CD4-positive, alpha-beta T cell treated with Interferon gamma for 1 hour (primary cell): ENCODE measurements around the gene STON2.
"Not testable (repeated sequence)": the region's sequence is repeated elsewhere in the genome, so short reads cannot be mapped to it uniquely, and the experiment has no call there.

Source experiments
- DNase-seq: peaks from one replicate; pipeline ENCODE4 v3.0.0-alpha.2; 2020

Gene STON2, protein sequence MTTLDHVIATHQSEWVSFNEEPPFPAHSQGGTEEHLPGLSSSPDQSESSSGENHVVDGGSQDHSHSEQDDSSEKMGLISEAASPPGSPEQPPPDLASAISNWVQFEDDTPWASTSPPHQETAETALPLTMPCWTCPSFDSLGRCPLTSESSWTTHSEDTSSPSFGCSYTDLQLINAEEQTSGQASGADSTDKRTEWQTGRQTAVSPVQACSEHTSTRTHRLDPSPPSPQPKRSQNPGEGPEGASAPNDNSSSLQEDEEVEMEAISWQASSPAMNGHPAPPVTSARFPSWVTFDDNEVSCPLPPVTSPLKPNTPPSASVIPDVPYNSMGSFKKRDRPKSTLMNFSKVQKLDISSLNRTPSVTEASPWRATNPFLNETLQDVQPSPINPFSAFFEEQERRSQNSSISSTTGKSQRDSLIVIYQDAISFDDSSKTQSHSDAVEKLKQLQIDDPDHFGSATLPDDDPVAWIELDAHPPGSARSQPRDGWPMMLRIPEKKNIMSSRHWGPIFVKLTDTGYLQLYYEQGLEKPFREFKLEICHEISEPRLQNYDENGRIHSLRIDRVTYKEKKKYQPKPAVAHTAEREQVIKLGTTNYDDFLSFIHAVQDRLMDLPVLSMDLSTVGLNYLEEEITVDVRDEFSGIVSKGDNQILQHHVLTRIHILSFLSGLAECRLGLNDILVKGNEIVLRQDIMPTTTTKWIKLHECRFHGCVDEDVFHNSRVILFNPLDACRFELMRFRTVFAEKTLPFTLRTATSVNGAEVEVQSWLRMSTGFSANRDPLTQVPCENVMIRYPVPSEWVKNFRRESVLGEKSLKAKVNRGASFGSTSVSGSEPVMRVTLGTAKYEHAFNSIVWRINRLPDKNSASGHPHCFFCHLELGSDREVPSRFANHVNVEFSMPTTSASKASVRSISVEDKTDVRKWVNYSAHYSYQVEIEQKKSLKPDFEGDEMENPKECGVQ

DNA sequence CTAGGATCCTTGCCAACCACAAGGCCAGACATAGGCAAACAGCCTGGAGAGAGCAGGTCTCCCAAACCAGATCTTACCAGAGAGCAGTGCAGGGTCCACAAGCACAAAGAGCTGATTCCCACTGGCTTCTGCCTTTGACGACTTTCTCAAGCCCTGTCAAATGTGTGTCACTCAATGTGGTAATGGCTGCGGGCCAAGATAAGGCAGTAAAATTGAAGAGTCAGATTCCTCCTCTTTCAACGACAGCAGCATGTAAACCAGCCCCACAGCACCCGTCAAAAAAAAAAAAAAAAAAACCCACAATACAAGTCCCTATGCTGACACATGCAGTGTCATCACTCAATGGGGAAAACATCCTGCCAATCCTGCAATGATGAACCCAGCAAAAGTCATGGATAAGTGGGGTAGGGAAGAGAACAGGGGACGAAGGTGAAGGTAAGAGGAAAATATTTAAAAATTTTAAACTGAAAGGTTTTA is at the start of gene STON2:
Gene STON2 (minus strand): TSS at position 123 of the 477 bp plus-strand sequence. CDS start 1,942 bp downstream, outside the sequence.
- DNase-seq, result peak; percentile 27

DNA sequence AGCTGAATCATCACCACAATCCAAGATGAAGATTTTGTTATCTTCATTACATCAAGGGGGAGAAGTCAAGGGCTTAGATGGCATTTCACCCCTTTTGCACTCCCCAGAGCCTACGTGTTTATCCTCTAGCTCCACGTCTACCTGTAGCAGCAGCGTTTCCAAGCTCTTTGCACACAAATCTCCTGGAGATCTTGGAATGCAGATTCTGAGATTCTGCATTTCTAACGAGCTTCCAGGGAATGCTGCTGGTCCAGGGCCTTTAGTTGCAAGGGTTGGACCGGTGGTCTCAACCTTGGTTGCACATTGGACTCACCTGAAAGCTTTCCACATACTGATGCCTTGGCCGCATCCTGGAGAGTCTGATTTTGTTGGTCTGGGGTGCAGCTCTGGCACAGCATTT is 49.5 kb upstream of the STON2 start:
- no peak for DNase-seq

DNA sequence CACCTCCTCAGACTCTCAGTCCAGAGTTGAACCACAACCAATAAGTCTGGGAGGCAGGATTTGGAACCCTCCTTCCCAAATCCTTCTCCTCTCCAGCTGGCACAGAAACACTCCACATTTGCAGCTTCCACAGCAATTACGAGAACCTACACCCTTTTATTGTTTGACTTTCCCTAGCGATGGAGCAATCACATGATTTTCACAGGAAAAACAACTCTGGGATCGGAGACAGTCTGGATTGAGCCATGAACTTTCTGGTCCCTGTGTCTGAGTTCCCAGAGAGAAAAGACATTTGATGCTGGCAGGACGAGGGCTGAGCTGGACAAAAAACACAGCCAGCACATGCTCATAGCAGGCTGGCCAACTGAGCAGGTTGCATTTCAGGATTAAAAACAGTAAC is 49.0 kb upstream of the STON2 start:
- no peak for DNase-seq

DNA sequence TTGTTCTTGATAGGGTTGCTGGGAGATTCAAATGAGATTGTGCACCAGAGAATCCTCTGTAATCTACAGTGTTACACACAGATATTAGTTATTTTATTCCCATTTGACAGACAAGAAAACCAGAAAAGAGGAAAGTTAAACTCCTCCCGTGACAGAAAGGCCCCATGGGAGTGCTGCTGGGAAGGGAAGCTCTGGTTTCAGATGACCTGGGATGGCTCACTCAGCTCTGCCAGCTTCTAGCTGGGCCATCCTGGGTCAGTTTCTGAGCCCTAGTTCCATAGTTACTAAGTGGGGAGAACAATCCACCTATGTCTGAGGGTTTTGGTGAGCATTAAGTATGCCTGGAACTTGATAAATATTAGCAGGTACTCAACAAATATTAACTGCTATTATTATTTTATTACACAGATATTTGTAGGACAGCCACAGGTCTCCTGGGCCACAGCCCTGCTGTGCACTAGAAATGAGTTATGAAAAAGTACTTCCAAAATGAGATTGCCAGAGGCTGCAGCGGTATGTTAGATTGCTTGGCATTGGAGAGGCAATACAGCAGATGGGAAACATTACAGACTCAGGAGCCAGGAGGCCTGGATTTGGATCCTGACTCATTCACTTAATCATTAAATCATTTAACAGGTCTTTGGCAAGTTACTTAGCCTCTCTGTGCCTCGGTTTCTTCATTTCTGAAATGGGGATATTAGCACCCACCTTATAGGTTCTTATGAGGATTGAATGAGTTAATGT is 47.1 kb upstream of the STON2 start:
- no peak for DNase-seq

DNA sequence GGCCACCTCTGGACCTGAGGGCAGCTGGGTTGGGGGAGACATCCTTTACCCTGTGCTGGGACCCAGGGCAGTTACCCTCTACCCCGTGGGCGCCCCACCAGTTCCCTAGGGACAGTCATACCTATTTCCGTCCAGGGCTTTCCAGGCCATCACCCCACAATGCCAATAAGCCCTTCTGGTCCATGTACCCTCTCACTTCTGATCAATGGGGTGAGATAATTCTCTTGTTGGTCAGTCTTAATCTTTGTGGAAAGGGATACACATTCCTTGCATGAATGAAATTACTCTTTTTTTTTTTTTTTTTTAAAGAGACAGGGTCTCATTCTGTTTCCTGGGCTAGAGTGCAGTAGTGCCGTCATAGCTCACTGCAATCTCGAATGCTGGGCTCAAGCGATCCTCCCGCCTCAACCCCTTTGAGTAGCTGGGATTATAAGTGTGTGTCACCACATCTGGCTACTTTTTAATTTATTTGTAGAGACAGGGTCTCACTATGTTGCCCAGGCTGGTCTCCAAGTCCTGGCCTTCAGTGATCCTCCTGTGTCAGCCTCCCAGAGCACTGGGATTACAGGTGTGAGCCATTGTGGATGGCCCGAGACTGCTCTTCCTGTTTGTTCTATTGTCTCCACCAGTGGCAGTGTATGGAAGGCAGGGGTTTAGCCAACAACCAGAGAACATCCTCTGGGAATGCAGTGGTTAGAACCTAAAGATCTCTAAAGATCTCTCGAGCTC is 46.3 kb upstream of the STON2 start:
- no peak for DNase-seq

DNA sequence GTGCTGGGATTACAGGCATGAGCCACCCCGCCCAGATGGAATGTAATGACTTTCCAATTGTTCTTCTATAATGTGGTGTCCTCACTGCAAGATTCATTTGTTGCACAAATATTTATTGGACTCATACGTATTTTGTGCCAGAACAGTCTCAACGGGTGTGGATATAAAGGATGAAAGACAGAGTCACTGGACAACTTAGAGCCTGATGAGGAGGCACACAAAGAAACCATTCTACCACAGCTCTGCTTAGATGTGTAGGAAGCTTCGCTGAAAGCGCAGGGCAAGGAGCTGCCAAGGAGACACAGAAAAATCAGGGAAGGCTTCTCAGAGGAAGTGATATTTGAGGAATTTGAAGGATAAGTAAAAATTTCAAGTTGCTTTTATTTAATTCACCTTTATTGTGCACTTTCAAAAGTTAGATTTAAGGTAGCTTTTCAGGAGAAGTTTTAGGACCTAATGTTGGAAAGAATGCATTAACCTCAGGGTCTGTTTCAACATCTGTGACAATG is 41.6 kb upstream of the STON2 start:
- DNase-seq, result no peak

DNA sequence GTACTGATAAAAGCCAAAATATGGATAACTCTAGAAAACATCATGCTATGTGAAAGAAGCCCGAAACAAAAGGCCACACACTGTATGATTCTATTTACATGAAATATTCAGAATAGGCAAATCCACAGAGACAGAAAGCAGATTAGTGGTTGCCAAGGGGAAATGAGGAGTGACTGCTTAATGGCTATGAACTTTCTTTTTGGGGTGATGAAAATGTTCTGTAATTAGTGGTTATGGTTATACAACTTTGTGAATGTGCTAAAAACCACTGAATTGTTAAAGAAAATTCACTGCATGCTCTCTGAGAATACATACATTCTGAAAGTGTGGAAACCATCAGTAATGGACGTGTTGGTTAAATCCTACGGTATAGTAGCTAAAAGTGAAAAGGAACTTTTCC is 39.9 kb upstream of the STON2 start:
- DNase-seq, result no peak

DNA sequence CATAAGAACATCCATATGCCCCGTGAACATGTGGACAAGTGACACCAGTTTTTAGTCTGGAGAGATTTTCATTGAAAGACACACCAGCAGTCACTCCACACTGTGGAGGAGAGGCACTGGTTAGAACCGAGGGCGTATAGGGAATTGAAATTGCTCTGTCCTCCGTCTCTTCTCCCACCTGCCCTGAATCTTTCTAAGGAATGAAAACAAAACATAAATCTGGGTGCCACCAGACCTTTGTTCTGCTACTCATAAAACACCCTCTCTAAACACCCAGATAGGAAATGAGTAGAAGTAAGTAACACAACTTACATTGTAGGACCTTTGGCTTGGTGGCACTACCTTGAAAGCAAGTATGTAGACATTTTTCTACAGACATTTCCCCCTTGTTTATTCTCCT is 37.1 kb upstream of the STON2 start:
- DNase-seq, result no peak

DNA sequence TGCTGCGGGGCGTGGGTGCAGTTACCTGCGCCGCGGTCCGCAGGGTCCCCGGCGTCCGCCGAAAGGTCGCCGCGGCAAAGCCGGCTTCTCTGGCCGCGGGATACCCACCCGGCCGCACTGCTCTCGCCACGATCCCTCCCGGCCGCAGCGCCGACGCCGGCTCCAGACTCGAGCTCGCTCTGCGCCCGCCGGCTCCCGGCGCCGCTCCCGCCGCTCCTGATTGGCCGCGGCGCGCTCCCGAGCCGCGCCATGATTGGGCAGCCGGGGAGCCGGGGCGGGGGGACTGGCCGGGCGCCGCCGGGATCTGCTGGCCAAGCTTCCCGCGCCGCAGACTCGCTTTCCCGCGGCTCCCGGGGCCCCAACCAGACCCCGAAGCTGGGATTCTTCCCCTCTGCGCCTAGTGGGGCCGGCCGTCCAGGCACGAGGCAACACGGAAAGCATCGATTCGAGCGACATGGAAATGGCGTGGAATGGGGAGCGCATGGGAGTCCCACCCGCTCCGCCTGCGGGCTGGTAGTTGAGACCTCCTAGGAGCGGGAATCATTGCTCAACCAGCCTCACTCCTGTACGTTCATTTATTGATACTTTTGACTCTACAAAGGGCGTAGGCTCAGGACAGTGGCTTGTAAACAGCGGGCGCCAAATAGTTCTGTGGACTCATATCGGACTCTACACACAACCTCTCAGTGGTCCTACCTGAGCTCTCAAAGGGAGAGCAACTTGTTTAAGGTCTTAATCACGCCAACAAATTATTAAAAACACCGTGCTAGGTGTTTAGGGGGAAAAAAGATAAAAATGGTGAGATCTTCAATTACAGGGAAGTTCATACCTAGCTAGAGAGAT is 36.4 kb upstream of the STON2 start:
- peak; percentile 20 for DNase-seq

DNA sequence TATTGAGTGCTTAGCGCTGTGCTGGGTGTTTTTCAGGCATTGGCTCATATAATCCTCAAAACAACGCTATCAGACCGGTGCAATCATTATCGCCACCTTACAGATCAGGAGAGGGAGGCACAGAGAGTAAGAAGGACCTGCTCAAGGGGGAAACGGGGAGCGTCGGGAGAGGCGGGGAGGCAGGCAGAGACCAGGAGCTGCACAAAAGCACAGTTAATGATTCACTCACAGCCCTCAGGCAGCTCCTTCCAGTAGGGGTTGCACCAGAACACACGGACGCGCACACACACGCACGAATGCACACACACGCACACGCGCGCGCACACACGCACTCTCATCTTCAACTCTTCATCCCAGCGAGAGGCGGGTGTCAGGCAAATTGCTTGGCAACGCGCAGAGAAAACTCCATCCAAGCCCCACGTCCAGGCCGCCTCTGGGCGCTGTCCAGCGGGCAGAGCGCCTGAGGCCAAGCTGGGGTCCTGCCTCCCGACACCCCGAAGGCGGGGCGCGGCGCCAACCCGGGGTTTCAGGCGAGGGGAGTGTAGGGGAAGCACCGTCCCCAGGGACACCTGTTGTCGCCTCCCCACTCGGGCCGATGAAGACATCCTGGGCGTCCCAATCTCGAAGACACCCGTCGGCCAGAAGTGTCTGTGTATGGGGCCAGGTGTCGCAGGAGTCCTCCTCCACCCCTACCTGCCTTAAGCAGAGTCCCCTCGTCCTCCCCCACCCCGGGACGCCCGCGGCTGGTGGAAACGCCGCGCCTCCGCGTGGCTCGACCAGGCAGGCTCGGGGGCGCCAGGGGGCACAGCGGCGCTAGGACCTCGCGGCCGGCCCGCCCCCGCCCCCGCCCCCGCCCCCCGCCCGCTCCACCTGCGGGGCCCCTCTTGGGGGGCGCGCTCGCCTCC is 35.5 kb upstream of the STON2 start:
- DNase-seq, result no peak

DNA sequence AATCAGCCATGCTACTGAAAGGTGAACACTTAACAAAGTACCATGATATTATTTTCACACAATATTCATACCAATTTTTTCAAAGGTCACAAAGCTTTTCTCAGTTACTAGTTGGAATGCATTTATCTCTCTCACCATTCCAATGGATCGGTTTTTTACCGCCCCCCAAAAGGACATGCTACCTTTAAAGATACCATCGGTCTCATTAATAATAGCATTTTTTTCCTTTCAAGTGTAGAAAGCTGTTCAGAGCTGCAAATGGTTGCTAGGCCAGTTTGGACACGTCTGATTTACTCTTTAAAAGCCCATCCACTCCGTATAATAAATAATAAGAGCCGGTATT is 34.9 kb upstream of the STON2 start:
- DNase-seq, result no peak

DNA sequence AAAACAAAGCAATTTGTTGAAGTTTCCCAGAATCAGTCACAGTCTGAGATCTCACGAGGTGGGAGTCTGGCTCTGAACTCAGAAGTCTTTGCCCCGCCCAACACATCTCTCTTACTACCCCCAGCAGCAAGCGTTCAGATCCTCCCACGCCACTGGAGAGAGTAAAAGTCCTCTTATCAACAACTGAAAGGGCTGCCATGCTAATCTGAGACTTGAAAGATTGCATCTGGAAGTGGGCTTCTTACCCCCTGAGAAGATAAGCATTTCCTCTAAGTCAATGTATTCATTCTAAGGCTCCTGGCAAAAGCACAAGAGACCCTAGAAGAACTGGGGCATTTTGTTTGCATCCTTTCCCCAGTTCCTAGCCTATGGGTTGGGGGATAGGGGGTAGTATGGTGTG is 34.1 kb upstream of the STON2 start:
- no peak for DNase-seq

DNA sequence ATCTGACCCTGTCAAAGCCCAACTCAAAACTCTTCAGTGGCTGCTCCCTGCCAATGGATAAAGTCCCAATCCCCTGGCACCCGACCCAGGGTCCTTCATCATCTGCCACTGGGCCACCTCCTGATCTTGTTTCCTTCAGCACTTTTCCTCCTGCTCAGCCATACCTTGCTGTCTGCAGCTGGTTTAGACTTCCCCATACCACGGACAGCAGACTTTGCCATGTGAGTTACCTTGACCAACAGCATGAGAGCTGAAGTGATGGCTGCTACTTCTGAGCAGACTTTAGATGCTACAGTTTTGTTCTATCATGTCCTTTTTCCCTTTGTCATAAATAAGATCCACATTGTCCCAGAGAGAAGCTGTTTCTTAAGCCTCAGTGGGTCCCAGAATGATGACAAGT is 33.3 kb upstream of the STON2 start:
- no peak for DNase-seq

DNA sequence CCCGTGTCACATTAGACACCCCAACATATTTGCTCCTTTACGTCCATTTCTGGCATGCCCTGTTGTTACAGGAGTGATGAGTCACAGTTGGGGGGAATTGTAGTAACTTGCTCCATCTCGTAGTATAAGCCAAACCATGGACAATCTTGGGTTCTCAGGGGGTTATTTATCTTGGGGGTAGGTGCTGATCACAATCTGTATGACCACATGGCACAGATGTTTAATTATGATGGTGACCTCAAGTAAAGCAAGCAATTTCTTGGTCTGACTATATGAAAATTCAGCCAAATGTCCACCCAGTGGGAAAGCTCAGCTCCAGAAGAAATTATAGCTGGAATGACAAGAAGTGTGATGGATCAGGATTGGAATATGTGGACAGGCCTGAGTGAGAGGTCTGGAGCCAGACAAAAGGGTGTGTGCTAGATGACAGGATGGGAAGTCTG is 32.1 kb upstream of the STON2 start:
- DNase-seq, result no peak

DNA sequence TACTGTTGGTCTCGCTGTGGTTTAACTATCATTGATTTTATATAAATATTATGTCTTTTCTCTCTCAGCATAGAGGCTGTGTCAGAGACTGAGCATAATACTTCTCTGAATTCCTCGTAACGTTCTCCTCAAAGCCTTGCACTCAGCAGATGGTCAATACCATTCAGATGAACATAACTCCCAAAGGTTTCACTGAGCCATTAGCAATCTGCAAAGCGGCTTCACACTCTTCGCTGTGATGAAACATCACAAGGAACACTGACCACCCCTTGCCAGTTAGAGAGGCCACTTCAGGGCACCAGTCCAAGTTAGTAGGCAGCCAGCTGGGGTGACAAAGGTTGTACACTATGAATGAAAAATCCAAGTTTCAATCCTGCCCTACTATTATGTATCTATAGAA is 30.1 kb upstream of the STON2 start:
- no peak for DNase-seq

DNA sequence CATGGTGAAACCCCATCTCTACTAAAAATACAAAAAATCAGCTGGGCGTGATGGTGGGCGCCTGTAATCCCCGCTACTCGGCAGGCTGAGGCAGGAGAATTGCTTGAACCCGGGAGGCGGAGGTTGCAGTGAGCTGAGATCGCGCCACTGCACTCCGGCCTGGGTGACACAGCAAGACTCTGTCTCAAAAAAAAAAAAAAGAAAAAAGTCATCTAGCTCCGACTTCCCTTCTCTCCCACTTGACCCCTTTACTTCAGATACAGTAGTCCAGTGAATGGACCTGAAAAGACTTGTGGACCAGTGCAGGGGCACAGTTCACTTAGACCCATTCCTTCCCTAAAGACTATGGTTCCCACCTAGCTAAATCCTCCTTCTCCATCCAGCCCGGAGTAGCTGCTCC is 29.6 kb upstream of the STON2 start:
- DNase-seq, result not testable (repeated sequence)

DNA sequence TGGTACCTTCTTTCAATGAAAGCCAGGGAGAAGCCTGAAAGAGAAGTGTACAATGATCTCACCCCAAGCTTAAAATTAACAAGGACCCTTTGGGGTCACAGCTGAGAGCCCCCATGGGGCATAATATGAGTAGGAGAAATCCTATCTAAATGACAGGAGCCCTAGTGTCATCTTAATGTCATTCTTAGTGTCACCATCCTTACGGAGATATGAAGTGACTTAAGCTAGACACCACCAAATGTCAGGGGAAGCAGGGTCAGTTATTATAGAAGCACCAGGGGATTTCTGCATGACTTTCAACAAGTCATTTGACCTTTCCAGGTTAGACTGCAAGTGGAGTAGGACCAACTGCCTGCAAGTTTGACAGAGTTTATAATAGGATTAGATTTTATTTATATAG is 28.9 kb upstream of the STON2 start:
- no peak for DNase-seq

DNA sequence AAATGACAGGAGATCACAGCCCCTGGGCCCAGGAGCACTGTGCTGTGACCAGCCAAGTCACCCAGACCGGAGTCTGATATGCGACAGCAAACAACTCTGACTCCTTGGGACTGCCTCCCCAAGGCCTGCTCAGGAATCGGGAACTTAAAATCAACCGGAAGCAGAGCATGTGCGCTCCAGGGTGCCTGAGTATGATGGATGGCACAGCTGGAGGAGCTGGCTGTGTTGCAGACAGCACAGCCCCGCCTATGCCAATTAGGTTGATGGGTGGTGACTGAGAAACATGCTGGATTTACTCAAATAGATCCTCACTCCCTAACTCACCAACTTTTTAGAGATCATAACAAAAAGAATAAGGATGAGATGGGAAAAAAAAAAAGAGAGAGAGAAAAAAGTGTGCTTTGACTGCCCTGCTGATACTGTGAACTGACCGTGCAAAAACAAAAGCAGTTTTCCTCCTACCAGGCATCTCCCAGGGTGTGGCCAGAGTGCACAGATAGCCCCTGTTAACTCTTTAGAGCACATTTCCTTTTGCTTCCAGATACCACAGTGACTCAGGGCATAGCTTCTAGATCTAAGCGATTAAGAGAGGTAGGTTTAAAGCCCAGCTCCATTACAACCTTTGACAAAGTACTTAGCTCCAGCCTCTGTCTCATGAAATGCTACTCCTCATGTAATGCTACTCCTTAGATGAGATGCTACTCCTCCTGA is 27.4 kb upstream of the STON2 start:
- peak; percentile 7 for DNase-seq

DNA sequence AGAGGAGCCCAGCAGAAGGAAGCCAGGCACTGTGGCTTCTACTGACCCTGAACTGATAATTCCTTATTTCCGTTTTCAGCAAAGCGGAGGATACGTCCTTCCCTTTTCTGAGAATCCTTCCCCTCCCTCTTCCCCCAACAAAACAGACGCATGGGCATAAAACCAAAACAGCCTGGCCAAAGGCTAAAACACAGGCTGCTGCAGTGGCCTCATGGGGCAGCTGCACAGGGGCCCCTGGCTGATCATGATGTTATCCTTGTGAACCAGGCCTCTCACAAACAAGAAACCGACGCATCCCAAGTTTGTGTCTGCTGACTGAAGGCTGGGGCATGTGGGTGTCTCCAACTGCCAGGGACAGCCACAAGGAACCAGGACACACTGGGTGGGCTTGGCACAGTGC is 23.4 kb upstream of the STON2 start:
- no peak for DNase-seq
